Uterus (tissue), 2 donors: ENCODE measurements around the gene BACE2.

Experiments
- CTCF ChIP-seq, 4 experiments: fragments of 200-600 bp in 2 of 4; fragments of 450-650 bp in 2 of 4; sonication (generic) in 2 of 4; IDR thresholded peaks; one replicate each; pipeline ENCODE4 v1.5.1; 2016 to 2019; ENCODE audit warnings: antibody characterized with exemption in 4 of 4, mild to moderate bottlenecking in 2 of 4, moderate library complexity in 1 of 4
- POLR2A ChIP-seq, 2 donors: fragments of 450-650 bp; IDR thresholded peaks; one replicate each; pipeline ENCODE4 v1.6.1; 2016; ENCODE audit warnings: antibody characterized with exemption in 2 of 2, mild to moderate bottlenecking in 1 of 2, moderate library complexity in 1 of 2

GRCh38 chr21:41130883-41131282 is 37.1 kb upstream of the BACE2 start:
- TF ChIP-seq POLR2A (IDR thresholded peaks at IDR 0.05) = no peak
- TF ChIP-seq CTCF (IDR thresholded peaks at IDR 0.05) = no peak
